Glutamatergic neuron (in vitro differentiated cells): ENCODE measurements around the gene KIF4A. TPM values are rescaled to one million over a fixed set of nuclear protein-coding genes. Genes with fewer than 3 reads are reported as not detected.

Source experiments
- DNase-seq: peaks from one replicate; pipeline ENCODE4 v3.0.0; 2022
- H3K27ac Mint-ChIP-seq: one replicate; pipeline ENCODE4 v1.8.0; 2020; ENCODE audit warnings: mild to moderate bottlenecking, mixed read lengths, inconsistent platforms; ENCODE audit not compliant: unreplicated experiment
- H3K27me3 Mint-ChIP-seq: one replicate; pipeline ENCODE4 v1.8.0; 2020; ENCODE audit warnings: mild to moderate bottlenecking, moderate library complexity, mixed read lengths, inconsistent platforms; ENCODE audit not compliant: unreplicated experiment
- H3K36me3 Mint-ChIP-seq: one replicate; pipeline ENCODE4 v1.8.0; 2020; ENCODE audit warnings: mild to moderate bottlenecking, mixed read lengths, inconsistent platforms; ENCODE audit not compliant: unreplicated experiment
- H3K4me1 Mint-ChIP-seq: one replicate; pipeline ENCODE4 v1.8.0; 2020; ENCODE audit warnings: mild to moderate bottlenecking, low read depth, mixed read lengths, inconsistent platforms; ENCODE audit not compliant: unreplicated experiment
- H3K4me3 Mint-ChIP-seq: one replicate; pipeline ENCODE4 v1.8.0; 2020; ENCODE audit warnings: mild to moderate bottlenecking, mixed read lengths, inconsistent platforms; ENCODE audit not compliant: unreplicated experiment
- H3K9me3 Mint-ChIP-seq: one replicate; pipeline ENCODE4 v1.8.0; 2020; ENCODE audit warnings: mild to moderate bottlenecking, moderate library complexity, mixed read lengths, inconsistent platforms; ENCODE audit not compliant: unreplicated experiment
- total RNA-seq: library from RNA; stranded (reverse); fragmentation: NEBNext Ultra II Directional; extraction: Animal tissue kit (Norgen Biotek cat#: 25700); gene quantifications from one replicate; pipeline ENCODE4 v1.2.1, GENCODE V29; 2021; ENCODE audit not compliant: unreplicated experiment
- TF ChIP-seq, protein P1 (sequence below): fragments of 200-600 bp; sonication (generic); IDR thresholded peaks from one replicate; pipeline ENCODE4 v1.5.0; 2021; ENCODE audit not compliant: partially characterized antibody, unreplicated experiment

Gene KIF4A
- total RNA-seq, 1 donor from 2014 or later = 4.6 TPM

DNA sequence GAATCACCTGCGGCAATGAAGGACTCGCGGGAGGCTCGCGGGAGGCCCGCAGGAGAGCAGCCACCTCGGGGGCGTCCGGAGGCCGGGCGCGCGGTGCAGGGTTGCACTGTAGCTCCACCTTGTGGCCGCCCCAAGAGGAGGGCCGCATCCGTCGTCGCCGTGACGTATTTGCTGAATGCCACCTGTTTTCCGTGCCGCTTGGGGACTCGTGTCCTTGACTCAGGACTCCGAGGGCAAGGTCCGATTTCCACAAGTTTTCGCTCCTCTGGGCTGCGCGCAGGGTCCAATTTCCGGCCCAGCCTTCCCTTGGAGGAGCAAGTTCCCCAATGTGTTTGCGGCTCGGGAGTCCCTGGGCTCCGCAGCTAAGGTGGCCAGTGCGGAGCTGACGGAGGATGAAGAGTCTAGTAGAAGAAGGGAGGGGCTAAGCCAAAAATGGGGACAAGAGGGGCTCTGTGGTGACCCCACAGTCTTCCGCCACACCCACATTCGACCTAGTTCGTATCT lies 144.0 kb downstream of the KIF4A start:
- H3K27me3 Mint-ChIP-seq = peaks cover 5% of the 10 kb centered on the region
- H3K4me3 Mint-ChIP-seq = peak overlapping the region; percentile 92
- peak; percentile 80 for DNase-seq
- no peak overlapping the region for H3K27ac Mint-ChIP-seq
- TF ChIP-seq, protein P1, sequence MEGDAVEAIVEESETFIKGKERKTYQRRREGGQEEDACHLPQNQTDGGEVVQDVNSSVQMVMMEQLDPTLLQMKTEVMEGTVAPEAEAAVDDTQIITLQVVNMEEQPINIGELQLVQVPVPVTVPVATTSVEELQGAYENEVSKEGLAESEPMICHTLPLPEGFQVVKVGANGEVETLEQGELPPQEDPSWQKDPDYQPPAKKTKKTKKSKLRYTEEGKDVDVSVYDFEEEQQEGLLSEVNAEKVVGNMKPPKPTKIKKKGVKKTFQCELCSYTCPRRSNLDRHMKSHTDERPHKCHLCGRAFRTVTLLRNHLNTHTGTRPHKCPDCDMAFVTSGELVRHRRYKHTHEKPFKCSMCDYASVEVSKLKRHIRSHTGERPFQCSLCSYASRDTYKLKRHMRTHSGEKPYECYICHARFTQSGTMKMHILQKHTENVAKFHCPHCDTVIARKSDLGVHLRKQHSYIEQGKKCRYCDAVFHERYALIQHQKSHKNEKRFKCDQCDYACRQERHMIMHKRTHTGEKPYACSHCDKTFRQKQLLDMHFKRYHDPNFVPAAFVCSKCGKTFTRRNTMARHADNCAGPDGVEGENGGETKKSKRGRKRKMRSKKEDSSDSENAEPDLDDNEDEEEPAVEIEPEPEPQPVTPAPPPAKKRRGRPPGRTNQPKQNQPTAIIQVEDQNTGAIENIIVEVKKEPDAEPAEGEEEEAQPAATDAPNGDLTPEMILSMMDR = peak; percentile 61
- H3K36me3 Mint-ChIP-seq = no peaks in the 10 kb centered on the region
- H3K4me1 Mint-ChIP-seq = peaks cover 4% of the 10 kb centered on the region
- no peaks in the 10 kb centered on the region for H3K9me3 Mint-ChIP-seq

GRCh38 chrX:70434352-70434866 lies 144.5 kb downstream of the KIF4A start:
- TF ChIP-seq, protein P1 = no peak
- peaks cover 4% of the 10 kb centered on the region for H3K4me1 Mint-ChIP-seq
- no peaks in the 10 kb centered on the region for H3K9me3 Mint-ChIP-seq
- H3K27ac Mint-ChIP-seq = no peak overlapping the region
- peaks cover 5% of the 10 kb centered on the region for H3K27me3 Mint-ChIP-seq
- DNase-seq = peak; percentile 83
- H3K36me3 Mint-ChIP-seq = no peaks in the 10 kb centered on the region
- H3K4me3 Mint-ChIP-seq = peak overlapping the region; percentile 92

GRCh38 chrX:70434914-70435586 lies 145.1 kb downstream of the KIF4A start:
- peaks cover 4% of the 10 kb centered on the region for H3K4me1 Mint-ChIP-seq
- no peaks in the 10 kb centered on the region for H3K36me3 Mint-ChIP-seq
- no peak for DNase-seq
- TF ChIP-seq, protein P1 = no peak
- H3K4me3 Mint-ChIP-seq = peak overlapping the region; percentile 92
- no peak overlapping the region for H3K27ac Mint-ChIP-seq
- no peaks in the 10 kb centered on the region for H3K9me3 Mint-ChIP-seq
- peaks cover 5% of the 10 kb centered on the region for H3K27me3 Mint-ChIP-seq

DNA sequence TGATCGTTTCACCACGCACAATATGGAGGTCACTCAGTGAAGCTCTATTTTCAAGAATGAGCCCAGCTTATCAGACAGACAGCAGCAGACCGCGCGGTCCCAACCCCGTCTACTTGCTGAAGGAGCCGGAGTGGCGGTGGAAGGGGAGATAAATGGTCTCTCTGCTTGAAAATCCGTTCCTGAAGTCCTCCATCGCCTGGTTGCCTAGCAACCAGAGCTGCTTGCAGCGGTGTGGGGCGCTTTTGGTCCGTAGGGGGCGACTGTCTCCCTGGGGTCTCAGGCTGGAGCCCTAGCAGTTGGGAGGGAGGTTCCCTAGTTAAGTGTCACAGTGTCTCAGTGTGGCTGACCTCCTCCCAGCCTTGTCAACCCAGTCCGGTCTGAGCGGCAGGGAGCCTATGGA lies 146.4 kb downstream of the KIF4A start:
- TF ChIP-seq, protein P1 = no peak
- DNase-seq = peak; percentile 32
- Mint-ChIP-seq H3K27me3 (peaks cover 3% of the 10 kb centered on the region), H3K36me3 (no peaks in the 10 kb centered on the region), H3K4me1 (peaks cover 4% of the 10 kb centered on the region), H3K27ac (no peak overlapping the region), H3K9me3 (no peaks in the 10 kb centered on the region), H3K4me3 (peak overlapping the region; percentile 63)

DNA sequence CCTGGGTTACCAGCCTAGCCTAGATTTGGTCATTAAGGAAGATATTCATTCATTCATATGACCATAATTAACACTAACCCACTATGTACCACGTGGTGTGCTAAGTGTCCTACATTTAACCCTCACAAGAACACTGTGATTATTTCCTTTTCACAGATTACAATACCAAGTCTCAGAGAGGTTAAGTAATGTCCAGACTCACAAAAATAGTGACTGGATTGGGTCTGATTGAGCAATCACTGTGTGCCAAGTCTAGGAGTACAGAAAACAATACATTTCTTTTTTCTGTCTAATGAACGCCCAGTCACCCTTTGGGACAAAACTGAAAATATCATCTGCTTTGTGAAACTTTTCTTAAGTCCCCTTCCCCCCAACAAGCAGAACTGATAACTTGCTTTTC lies 147.1 kb downstream of the KIF4A start:
- H3K4me1 Mint-ChIP-seq = peaks cover 4% of the 10 kb centered on the region
- peaks cover 3% of the 10 kb centered on the region for H3K27me3 Mint-ChIP-seq
- TF ChIP-seq, protein P1 = no peak
- no peak overlapping the region for H3K27ac Mint-ChIP-seq
- H3K4me3 Mint-ChIP-seq = no peak overlapping the region
- H3K9me3 Mint-ChIP-seq = no peaks in the 10 kb centered on the region
- H3K36me3 Mint-ChIP-seq = no peaks in the 10 kb centered on the region
- DNase-seq = no peak
